ENCODE measurements around the gene CALN1. TPM values are rescaled to one million over a fixed set of nuclear protein-coding genes. Genes with fewer than 3 reads are reported as not detected.

Gene CALN1
- total and polyA plus RNA-seq, 2 experiments from 2014 or later, result 7.6 to 14.5 TPM

GRCh38 chr7:71933426-71933825 lies 478.7 kb downstream of the CALN1 start (continued):
- TF ChIP-seq ZNF462 (CRISPR knock-in tag; IDR thresholded peaks at IDR 0.05) (no peak), STAT1 (IDR thresholded peaks at IDR 0.05; ENCODE audit: unreplicated experiment) (no peak), NANOG (IDR thresholded peaks at IDR 0.05; ENCODE audit: borderline replicate concordance) (no peak), ZNF331 (CRISPR knock-in tag; IDR thresholded peaks at IDR 0.05; ENCODE audit: low read depth) (no peak), REST (IDR thresholded peaks at IDR 0.05; ENCODE audit: unreplicated experiment) (no peak), EZH2 (IDR thresholded peaks at IDR 0.05; ENCODE audit: low read depth, unreplicated experiment) (no peak)

Measured in GM23338 (cell line).